Transverse colon (tissue), 4 donors: ENCODE measurements around the gene SELENOM. TPM values are rescaled to one million over a fixed set of nuclear protein-coding genes. Genes with fewer than 3 reads are reported as not detected.
"Not testable (repeated sequence)": the region's sequence is repeated elsewhere in the genome, so short reads cannot be mapped to it uniquely, and the experiment has no call there.

Source experiments
- DNase-seq: peaks from one replicate; pipeline ENCODE4 v3.0.0-alpha.2; 2019
- H3K27ac ChIP-seq, 4 donors: fragments of 200-600 bp; sonication (generic); 2 replicates each; pipeline ENCODE4 v1.5.1; 2016 to 2018; ENCODE audit warnings: inconsistent platforms in 4 of 4
- H3K27me3 ChIP-seq: fragments of 200-600 bp; sonication (generic); 2 replicates; pipeline ENCODE4 v1.5.1; 2017; ENCODE audit warnings: inconsistent platforms
- H3K36me3 ChIP-seq, 4 donors: fragments of 200-600 bp; sonication (generic); 2 replicates each; pipeline ENCODE4 v1.5.1; 2017 to 2019; ENCODE audit warnings: inconsistent platforms in 4 of 4
- H3K4me1 ChIP-seq, 4 donors: fragments of 200-600 bp; sonication (generic); 2 replicates each; pipeline ENCODE4 v1.5.1; 2017 to 2020; ENCODE audit warnings: inconsistent platforms in 4 of 4
- H3K4me3 ChIP-seq, 4 donors: fragments of 200-600 bp; sonication (generic); 1 replicate in 1 of 4; 2 replicates in 3 of 4; pipeline versions ENCODE4 v1.5.1 to v1.6.1; 2017 to 2019; ENCODE audit warnings: inconsistent platforms in 4 of 4
- H3K9me3 ChIP-seq, 2 donors: fragments of 200-600 bp; sonication (generic); 2 replicates each; pipeline ENCODE4 v1.5.1; 2017 to 2019; ENCODE audit warnings: inconsistent platforms in 2 of 2
- EP300 ChIP-seq: sonication (generic); formaldehyde crosslinking; IDR thresholded peaks from one replicate; pipeline ENCODE4 v1.6.1; 2017; ENCODE audit warnings: antibody characterized with exemption, low read depth
- POLR2A ChIP-seq: fragments of 450-650 bp; IDR thresholded peaks from one replicate; pipeline ENCODE4 v1.6.1; 2016; ENCODE audit warnings: antibody characterized with exemption, mild to moderate bottlenecking, moderate library complexity
- POLR2AphosphoS5 ChIP-seq, 3 donors: sonication (generic); formaldehyde crosslinking; IDR thresholded peaks; one replicate each; pipeline ENCODE4 v1.6.1; 2016; ENCODE audit warnings: antibody characterized with exemption in 3 of 3
- WGBS, 2 donors: methylation state at CpG; one replicate each; pipeline ENCODE4 v1.1.5; 2018; ENCODE audit warnings: low coverage in 1 of 2; 5-methylcytosine and 5-hydroxymethylcytosine counted together
- in situ Hi-C, 4 donors: fragments of 200-750 bp; cut with MboI; loops; one replicate each; pipeline versions ENCODE4 v1.15.0 to v1.15.1; 2017; ENCODE audit warnings: low sequenced_read_pairs in 3 of 4, low pct_ligation_motif_present in 1 of 4, low pct_unique_long_range_greater_than_20kb in 1 of 4
- intact Hi-C: fragments of 100-400 bp; cut with DNase I; formaldehyde crosslinking; loops from one replicate; pipeline ENCODE4 v1.15.1; 2023; ENCODE audit warnings: low total_unique reads
- total RNA-seq, 4 donors: library from RNA; depleted of rRNA; stranded (reverse); fragments of >200 nt; gene quantifications; one replicate each; pipeline ENCODE4 v1.1.0, GENCODE V29; 2016
- TF ChIP-seq, protein P1 (sequence below), 5 experiments: fragments of 200-600 bp in 3 of 5; fragments of 450-650 bp in 2 of 5; sonication (generic) in 3 of 5; IDR thresholded peaks; 1 replicate in 2 of 5; 2 replicates in 3 of 5; pipeline ENCODE4 v1.5.1; 2016 to 2017; ENCODE audit warnings: antibody characterized with exemption in 5 of 5, inconsistent platforms in 3 of 5, mild to moderate bottlenecking in 2 of 5, moderate library complexity in 1 of 5

Gene SELENOM
- total RNA-seq, 4 donors from 2014 or later, result 247 to 334 (median 315) TPM

DNA sequence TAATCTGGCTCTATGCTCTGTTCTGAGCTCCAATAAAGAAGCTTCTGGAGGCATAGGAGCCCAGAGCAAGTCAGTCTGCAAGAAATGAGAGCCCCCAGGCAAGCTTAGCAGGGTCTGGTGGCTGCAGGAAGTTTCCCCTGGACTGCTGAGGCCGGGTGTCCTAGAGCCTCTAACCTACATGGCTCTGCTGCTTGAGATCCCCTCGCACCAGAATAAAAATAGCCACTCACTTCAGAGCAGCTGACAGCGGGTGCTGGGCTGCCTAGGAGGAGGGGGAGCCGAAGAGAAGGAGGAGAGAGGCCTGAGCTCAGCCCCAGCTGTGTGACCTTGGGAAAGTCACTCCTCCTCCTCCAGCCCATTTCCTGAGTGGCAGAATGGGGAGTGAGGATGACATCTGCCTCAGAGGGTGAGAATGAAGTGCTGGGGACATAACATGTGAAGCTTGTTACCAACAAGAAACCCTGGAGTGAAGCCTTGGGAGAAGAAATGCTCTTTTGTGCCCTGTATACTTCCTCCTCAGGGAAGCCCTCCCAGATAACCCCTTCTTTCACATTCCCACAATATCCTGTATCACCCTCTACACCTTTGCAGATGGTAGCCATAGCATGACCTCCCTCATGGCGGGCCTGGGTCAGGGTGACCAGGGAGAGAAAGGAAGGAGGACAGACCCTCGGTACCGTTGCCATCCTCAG is 11.8 kb upstream of the SELENOM start:
- in situ Hi-C loops, result no loop called here

DNA sequence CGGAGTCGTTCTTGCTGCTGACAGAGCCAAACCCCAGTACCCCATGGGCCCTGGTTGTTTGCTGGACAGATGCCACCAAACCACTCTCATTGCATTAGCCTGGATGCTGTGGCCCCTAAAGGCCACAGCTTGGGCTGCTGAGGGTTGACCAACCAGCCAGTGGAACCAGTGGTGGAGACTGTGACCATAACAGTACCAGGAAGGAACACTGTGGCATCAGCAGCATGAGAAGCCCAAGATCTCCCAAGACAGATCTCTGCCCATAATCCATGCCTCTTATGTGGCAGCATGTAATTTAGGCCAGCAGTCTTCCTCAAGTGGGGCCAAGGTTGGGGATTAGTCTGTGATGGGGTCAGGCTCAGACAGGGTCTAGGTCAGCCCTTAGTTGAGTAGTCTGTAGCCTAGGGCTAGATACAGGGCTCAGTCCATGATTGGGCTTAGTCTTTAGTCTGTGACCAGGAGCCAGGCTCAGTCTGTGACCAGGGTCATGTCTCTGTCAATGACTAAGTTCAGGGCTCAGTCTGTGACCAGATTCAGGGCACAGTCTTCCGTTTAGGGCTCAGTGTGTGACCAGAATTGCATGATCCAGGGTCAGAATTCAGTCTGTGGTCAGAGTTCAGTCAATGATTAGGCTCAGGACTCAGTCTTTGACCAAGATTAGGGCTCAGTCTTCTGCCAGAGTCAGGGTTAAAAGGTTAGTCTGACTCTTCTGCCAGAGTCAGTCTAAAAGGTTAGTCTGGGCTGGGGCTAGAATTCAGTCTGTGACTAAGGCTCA is 10.9 kb upstream of the SELENOM start:
- in situ Hi-C loops (no loop called here), intact Hi-C loops (no loop called here)
- Histone ChIP-seq H3K27me3 (no peaks in the 10 kb centered on the region), H3K36me3 (no peaks in the 10 kb centered on the region), H3K9me3 (no peaks in the 10 kb centered on the region), H3K27ac (no peak overlapping the region), H3K4me3 (no peak overlapping the region), H3K4me1 (peaks cover 10 to 20% (median 12%) of the 10 kb centered on the region in 4 donors)
- DNase-seq, result no peak
- TF ChIP-seq POLR2AphosphoS5 (IDR thresholded peaks at IDR 0.05) (no peak), EP300 (no peak), POLR2A (no peak)
- TF ChIP-seq, protein P1, sequence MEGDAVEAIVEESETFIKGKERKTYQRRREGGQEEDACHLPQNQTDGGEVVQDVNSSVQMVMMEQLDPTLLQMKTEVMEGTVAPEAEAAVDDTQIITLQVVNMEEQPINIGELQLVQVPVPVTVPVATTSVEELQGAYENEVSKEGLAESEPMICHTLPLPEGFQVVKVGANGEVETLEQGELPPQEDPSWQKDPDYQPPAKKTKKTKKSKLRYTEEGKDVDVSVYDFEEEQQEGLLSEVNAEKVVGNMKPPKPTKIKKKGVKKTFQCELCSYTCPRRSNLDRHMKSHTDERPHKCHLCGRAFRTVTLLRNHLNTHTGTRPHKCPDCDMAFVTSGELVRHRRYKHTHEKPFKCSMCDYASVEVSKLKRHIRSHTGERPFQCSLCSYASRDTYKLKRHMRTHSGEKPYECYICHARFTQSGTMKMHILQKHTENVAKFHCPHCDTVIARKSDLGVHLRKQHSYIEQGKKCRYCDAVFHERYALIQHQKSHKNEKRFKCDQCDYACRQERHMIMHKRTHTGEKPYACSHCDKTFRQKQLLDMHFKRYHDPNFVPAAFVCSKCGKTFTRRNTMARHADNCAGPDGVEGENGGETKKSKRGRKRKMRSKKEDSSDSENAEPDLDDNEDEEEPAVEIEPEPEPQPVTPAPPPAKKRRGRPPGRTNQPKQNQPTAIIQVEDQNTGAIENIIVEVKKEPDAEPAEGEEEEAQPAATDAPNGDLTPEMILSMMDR (IDR thresholded peaks at IDR 0.05), result no peak
- 67 to 87% methylated on average over 2 to 3 of the region's 3 CpGs for WGBS, 2 donors

More for the DNA sequence above, 11.8 kb upstream of the SELENOM start:
- Histone ChIP-seq H3K36me3 (no peaks in the 10 kb centered on the region), H3K4me3 (no peak overlapping the region), H3K27me3 (no peaks in the 10 kb centered on the region), H3K4me1 (peaks cover 11 to 25% (median 16%) of the 10 kb centered on the region in 4 donors), H3K27ac (peak overlapping the region in 1 of 4 donors; percentile 14), H3K9me3 (no peaks in the 10 kb centered on the region)
- WGBS, 2 donors, result 82 to 100% methylated on average over 1 to 7 of the region's 7 CpGs
- TF ChIP-seq POLR2AphosphoS5 (IDR thresholded peaks at IDR 0.05), result no peak
- no peak for DNase-seq
- intact Hi-C loops, result no loop called here

DNA sequence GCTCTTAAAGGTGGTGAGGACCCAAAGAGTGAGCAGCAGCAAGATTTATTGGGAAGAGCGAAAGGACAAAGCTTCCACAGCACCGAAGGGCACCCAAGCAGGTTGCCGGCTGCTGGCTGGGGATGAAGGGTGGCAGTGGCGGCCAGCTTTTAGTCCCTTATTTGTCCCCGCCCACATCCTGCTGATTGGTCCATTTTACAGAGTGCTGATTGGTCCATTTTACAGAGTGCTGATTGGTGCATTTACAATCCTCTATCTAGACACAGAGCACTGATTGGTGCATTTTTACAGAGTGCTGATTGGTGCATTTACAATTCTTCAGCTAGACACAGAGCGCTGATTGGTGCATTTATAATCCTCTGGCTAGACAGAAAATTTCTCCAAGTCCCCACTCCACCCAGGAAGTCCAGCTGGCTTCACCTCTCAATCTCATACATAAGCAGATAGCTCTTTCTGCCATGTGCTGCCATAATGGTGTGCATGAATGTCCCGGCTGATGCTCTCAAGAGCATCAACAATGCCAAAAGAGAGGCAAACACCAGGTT is 5.3 kb upstream of the SELENOM start:
- intact Hi-C loops, in situ Hi-C loops, H3K36me3 ChIP-seq, H3K27ac ChIP-seq, H3K27me3 ChIP-seq, DNase-seq, H3K4me3 ChIP-seq, H3K4me1 ChIP-seq, H3K9me3 ChIP-seq: not testable (repeated sequence)
- 93 to 100% methylated on average over 1 to 7 of the region's 7 CpGs for WGBS, 2 donors

DNA sequence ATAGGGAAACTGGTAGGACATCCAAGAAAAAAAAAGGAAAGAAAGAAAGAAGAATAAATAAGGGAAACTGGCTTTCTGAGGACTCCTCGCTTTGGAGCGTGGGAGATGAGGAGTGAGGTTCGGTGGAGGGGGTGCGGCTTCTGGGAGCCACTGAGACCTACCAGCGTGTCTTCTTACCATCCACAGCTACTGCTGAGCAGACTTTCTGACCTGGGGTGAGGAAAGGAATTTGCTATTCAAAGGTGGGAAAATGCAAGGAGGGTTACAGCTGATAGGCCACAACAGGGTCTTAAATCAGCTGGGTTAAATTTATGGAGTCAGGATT is 488 bp upstream of the SELENOM start:
- Histone ChIP-seq H3K27ac (peak overlapping the region; percentile 86 to 97 (median 93)), H3K4me3 (peak overlapping the region in 3 of 4 donors; percentile 15 to 60 (median 53))
- 0 to 2% methylated on average over 5 of the region's 5 CpGs for WGBS, 2 donors

More for the DNA sequence above, 488 bp upstream of the SELENOM start:
- no peaks in the 10 kb centered on the region for H3K27me3 ChIP-seq
- DNase-seq, result no peak
- intact Hi-C loops (loop anchor here (5.0 kb wide), 1 partner anchor 44 kb away; no protein-coding TSS in a partner anchor), in situ Hi-C loops (no loop called here)
- no peaks in the 10 kb centered on the region for H3K36me3 ChIP-seq
- TF ChIP-seq POLR2AphosphoS5 (IDR thresholded peaks at IDR 0.05) (no peak), EP300 (no peak), POLR2A (no peak)
- TF ChIP-seq, protein P1 (IDR thresholded peaks at IDR 0.05), result peak in 1 of 5 experiments; percentile 7
- H3K9me3 ChIP-seq, result no peaks in the 10 kb centered on the region
- H3K4me1 ChIP-seq, result peaks cover 16 to 40% (median 25%) of the 10 kb centered on the region in 4 donors
